ENCODE measurements around the gene GCDH.
A peak's percentile ranks its signal among the peaks of the same experiment; 100 is the strongest.

Gene GCDH

DNA sequence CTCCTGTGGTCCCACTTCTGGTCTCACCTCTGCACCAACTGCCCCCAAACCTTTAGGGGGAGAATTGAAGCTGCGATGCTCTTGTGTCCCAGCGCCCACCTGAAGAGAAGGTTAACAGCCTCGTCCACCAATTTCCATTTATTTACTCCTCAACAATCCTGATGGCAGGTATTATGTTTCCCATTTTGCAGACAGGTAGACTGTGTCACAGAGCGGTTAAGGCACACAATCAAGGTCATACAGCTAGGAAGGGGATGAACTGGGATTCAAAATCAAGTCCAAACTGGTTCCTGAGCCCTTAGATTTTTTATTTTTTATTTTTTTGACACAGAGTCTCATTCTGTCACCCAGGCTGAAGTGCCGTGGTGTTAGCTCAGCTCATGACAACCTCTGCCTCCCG lies 15.9 kb upstream of the GCDH start:
- no peak for FAIRE-seq
- TF ChIP-seq, protein P1, sequence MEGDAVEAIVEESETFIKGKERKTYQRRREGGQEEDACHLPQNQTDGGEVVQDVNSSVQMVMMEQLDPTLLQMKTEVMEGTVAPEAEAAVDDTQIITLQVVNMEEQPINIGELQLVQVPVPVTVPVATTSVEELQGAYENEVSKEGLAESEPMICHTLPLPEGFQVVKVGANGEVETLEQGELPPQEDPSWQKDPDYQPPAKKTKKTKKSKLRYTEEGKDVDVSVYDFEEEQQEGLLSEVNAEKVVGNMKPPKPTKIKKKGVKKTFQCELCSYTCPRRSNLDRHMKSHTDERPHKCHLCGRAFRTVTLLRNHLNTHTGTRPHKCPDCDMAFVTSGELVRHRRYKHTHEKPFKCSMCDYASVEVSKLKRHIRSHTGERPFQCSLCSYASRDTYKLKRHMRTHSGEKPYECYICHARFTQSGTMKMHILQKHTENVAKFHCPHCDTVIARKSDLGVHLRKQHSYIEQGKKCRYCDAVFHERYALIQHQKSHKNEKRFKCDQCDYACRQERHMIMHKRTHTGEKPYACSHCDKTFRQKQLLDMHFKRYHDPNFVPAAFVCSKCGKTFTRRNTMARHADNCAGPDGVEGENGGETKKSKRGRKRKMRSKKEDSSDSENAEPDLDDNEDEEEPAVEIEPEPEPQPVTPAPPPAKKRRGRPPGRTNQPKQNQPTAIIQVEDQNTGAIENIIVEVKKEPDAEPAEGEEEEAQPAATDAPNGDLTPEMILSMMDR (IDR thresholded peaks at IDR 0.05; ENCODE audit: insufficient read depth, missing control alignments), result no peak
- DNase-seq (ENCODE audit: insufficient read length, low spot score), result no peak

DNA sequence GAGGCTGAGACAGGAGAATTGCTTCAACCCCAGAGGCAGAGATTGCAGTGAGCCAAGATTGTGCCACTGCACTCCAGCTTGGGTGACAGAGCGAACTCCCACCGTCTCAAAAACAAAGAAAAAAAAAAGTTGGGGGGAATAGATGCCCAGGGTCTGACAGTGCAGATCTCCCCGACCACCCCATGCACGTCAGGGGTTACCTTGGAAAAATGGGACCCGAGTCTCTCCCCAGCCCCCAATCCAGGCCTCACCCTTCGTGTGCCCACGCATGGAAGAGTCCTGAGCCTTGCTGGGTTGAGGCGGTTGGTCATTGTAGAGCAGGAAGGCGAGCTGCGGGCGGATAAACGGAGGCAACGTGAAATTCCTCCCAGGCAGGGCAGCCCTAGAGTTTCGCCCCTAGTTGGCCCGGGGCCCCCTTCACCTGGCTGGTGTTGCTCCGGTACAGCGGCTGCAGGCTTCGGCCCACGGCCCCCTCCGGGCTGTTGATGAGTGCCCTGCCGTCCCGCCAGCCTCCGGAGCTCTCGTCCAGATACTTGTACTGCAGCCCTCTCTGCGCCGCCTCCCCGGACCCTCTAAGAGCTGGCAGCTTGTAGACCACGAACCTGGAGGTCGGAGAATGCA lies 10.3 kb upstream of the GCDH start:
- TF ChIP-seq, protein P1 (IDR thresholded peaks at IDR 0.05; ENCODE audit: insufficient read depth, missing control alignments), result no peak
- DNase-seq (ENCODE audit: insufficient read length, low spot score) (no peak), FAIRE-seq (no peak)

DNA sequence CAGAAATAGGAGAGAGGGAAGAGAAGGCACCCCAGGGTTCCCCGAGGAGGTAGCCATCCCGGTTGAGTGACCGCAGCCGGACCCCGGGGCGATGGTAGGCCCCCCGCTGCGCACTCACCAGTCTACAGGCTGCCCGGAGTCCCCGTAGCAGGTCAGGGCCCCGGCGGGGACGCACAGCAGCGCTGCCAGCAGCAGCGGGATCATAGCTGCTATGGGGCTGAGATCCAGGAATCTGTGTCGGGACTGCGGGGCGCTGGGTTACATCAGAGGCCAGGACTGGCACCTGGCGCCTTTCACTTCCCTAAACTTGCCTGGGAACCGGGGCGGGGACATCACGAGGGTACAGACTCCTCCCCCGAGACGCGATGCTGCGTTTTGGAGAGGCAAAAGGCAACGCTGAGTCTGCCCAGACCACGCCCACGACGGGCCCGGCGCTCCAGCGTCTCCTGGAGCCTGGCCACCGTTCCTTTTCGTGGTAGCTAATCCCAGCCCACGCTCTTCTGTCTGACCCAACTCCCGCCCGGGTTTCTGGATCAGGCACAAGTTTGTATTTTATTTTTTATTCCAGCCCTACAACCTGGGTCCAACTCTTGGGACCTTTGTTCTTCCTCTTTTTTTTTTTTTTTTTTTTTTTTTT lies 9.7 kb upstream of the GCDH start, which contains the start of gene DNASE2:
Gene DNASE2 (minus strand): TSS at position 278 of the 637 bp plus-strand sequence. CDS start 74 bp downstream, at position 204.
- DNase-seq (ENCODE audit: insufficient read length, low spot score) (peak; percentile 96), FAIRE-seq (no peak)
- TF ChIP-seq, protein P1 (IDR thresholded peaks at IDR 0.05; ENCODE audit: insufficient read depth, missing control alignments), result no peak

DNA sequence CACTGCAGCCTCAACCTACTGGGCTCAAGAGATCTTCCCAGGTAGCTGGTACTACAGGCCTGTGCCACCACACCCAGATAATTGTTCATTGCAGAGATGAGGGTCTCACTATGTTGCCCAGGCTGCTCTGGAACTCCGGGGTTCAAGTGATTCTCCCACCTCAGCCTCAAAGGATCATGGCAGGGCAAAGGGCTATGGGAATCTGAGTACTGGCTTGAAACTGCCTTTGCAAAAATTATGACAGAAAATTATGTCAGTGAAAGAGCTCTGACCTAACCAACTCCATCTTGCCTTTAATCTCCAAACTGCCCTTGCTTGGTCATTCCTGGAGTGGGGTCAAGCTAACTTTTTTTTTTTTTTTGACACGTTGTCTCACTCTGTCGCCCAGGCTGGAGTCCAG lies 8.4 kb upstream of the GCDH start:
- no peak for DNase-seq (ENCODE audit: insufficient read length, low spot score)
- no peak for FAIRE-seq
- TF ChIP-seq, protein P1 (IDR thresholded peaks at IDR 0.05; ENCODE audit: insufficient read depth, missing control alignments), result no peak

DNA sequence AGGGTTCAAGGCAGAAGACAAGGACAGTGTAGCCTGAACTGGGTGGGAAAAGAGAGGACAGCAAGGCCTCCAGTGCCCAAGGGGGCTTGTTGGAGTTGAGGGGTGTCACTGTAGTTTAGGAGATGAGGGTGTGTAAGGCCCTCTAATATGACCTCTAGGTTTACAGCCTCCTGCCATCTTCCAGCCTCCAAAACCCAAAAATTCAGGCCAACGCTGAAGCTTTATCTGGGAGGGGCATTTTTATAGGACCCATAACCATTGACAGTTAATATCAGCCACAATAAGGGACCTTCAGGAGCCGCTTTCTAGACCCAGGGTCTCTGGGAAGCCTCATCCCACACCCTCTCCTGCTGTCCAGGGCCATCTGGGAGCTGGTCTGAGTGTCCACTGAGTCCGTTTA lies 6.8 kb upstream of the GCDH start:
- no peak for DNase-seq (ENCODE audit: insufficient read length, low spot score)
- TF ChIP-seq, protein P1 (IDR thresholded peaks at IDR 0.05; ENCODE audit: insufficient read depth, missing control alignments), result no peak
- no peak for FAIRE-seq

DNA sequence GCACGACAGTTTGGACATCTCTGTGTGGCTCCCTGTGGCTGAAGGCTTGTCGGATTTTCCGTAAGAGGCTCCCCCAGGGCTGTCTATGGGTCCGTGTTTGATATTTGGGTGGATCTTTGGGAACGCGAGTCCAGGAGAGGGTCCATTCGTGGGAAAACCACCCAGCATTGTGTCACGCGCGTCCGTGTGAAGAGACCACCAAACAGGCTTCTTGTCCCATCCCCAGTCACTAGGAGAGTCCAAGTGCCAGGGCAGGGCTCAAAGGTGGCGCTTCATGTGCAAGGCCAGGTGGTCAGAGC lies 6.4 kb upstream of the GCDH start:
- TF ChIP-seq, protein P1 (IDR thresholded peaks at IDR 0.05; ENCODE audit: insufficient read depth, missing control alignments), result no peak
- DNase-seq (ENCODE audit: insufficient read length, low spot score) (no peak), FAIRE-seq (no peak)
